ENCODE data around the gene YJU2. TPM values are rescaled to one million over a fixed set of nuclear protein-coding genes. Genes with fewer than 3 reads are reported as not detected.

The YJU2 gene
- total and polyA plus RNA-seq, 2 experiments from 2014 or later, result 10.6 to 17.3 TPM

GRCh38 chr19:4199699-4200293 lies 47.1 kb upstream of the YJU2 start:
- Histone ChIP-seq H3K9me2 (ENCODE audit: insufficient read depth) (no peaks in the 10 kb centered on the region), H3K27me3 (replicated peaks; ENCODE audit: insufficient read depth) (peaks cover 25% of the 10 kb centered on the region), H3K9me3 (ENCODE audit: low read depth) (no peaks in the 10 kb centered on the region), H2AFZ (no peak overlapping the region), H3F3A (ENCODE audit: insufficient read depth) (0 out of 2 replicates have a peak, but pooled peaks cover 6% of the 10 kb centered on the region), H3K27ac (no peak overlapping the region), H3K9ac (no peak overlapping the region), H4K20me1 (ENCODE audit: insufficient read depth) (no peaks in the 10 kb centered on the region), H3K4me2 (ENCODE audit: unreplicated experiment) (no peak overlapping the region), H3K4me1 (ENCODE audit: insufficient read depth) (no peaks in the 10 kb centered on the region), H3K36me3 (ENCODE audit: low read depth) (no peaks in the 10 kb centered on the region), H3K4me3 (no peak overlapping the region), H3K79me2 (ENCODE audit: insufficient read depth) (no peaks in the 10 kb centered on the region)
- WGBS, 2 experiments (ENCODE audit: low coverage in 1 of 2, low lambda C conversion rate in 2 of 2, missing lambda C conversion rate in 2 of 2), result 72 to 73% methylated on average over 28 to 32 of the region's 33 CpGs
- in situ Hi-C loops (cut with MboI), result no loop called here
- no peak for DNase-seq
- TF ChIP-seq EZH2phosphoT487 (IDR thresholded peaks at IDR 0.05; ENCODE audit: insufficient read depth, low read depth), result no peak
- no peak for TF ChIP-seq EZH2 (IDR thresholded peaks at IDR 0.05; ENCODE audit: insufficient read depth, poor library complexity, severe bottlenecking)

DNA sequence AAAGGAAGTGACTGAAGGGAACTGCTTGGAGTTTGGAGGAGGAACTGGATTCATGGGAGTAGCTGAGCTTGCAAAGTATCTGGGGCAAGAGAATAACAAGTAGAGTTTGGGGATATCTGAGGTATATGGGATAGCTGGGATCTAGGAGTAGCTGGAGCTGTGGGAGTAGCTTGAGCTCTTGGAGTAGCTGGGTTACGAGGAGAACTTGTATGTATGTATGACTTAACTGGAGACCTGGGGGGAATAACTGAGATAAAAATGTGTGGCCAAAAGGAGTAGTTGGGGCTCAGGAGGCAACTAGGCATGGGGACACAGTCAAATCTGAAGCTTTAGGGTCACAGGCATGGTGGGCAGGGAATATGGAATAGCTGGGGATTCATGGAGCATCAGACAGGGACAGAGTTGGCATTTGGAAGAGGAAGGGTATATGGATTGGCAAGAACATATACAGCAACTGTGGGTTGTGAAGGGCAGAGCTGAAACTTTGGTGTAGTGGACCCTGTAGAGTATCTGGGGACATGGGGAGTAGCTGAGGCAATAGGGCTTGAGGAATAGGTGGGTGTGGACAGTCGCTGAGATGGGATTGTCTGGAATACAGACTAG lies 45.8 kb upstream of the YJU2 start:
- Histone ChIP-seq H3K9me2 (ENCODE audit: insufficient read depth) (no peaks in the 10 kb centered on the region), H3K4me1 (ENCODE audit: insufficient read depth) (no peaks in the 10 kb centered on the region), H3K36me3 (ENCODE audit: low read depth) (no peaks in the 10 kb centered on the region), H3K9ac (no peak overlapping the region), H3K27me3 (replicated peaks; ENCODE audit: insufficient read depth) (peaks cover 25% of the 10 kb centered on the region), H3K27ac (no peak overlapping the region), H3K4me3 (no peak overlapping the region), H3K4me2 (ENCODE audit: unreplicated experiment) (no peak overlapping the region), H3K9me3 (ENCODE audit: low read depth) (no peaks in the 10 kb centered on the region), H4K20me1 (ENCODE audit: insufficient read depth) (no peaks in the 10 kb centered on the region), H3F3A (ENCODE audit: insufficient read depth) (0 out of 2 replicates have a peak, but pooled peaks cover 6% of the 10 kb centered on the region), H2AFZ (no peak overlapping the region), H3K79me2 (ENCODE audit: insufficient read depth) (no peaks in the 10 kb centered on the region)
- no peak for DNase-seq
- in situ Hi-C loops (cut with MboI), result no loop called here
- 38 to 50% methylated on average over 2 of the region's 2 CpGs for WGBS, 2 experiments (ENCODE audit: low coverage in 1 of 2, low lambda C conversion rate in 2 of 2, missing lambda C conversion rate in 2 of 2)
- TF ChIP-seq EZH2 (IDR thresholded peaks at IDR 0.05; ENCODE audit: insufficient read depth, poor library complexity, severe bottlenecking) (no peak), EZH2phosphoT487 (IDR thresholded peaks at IDR 0.05; ENCODE audit: insufficient read depth, low read depth) (no peak)

GRCh38 chr19:4201798-4202197 lies 45.1 kb upstream of the YJU2 start:
- no peaks in the 10 kb centered on the region for H3K9me2 ChIP-seq (ENCODE audit: insufficient read depth)
- H3K36me3 ChIP-seq (ENCODE audit: low read depth), result no peaks in the 10 kb centered on the region
- 0 out of 2 replicates have a peak, but pooled peaks cover 6% of the 10 kb centered on the region for H3F3A ChIP-seq (ENCODE audit: insufficient read depth)
- no peak overlapping the region for H3K4me3 ChIP-seq
- no peaks in the 10 kb centered on the region for H3K79me2 ChIP-seq (ENCODE audit: insufficient read depth)
- H3K4me2 ChIP-seq (ENCODE audit: unreplicated experiment), result no peak overlapping the region
- WGBS, 2 experiments (ENCODE audit: low coverage in 1 of 2, low lambda C conversion rate in 2 of 2, missing lambda C conversion rate in 2 of 2), result 77 to 78% methylated on average over 4 of the region's 4 CpGs
- peaks cover 25% of the 10 kb centered on the region for H3K27me3 ChIP-seq (replicated peaks; ENCODE audit: insufficient read depth)
- H3K9me3 ChIP-seq (ENCODE audit: low read depth), result no peaks in the 10 kb centered on the region
- TF ChIP-seq EZH2phosphoT487 (IDR thresholded peaks at IDR 0.05; ENCODE audit: insufficient read depth, low read depth), result no peak
- TF ChIP-seq EZH2 (IDR thresholded peaks at IDR 0.05; ENCODE audit: insufficient read depth, poor library complexity, severe bottlenecking), result no peak
- no peaks in the 10 kb centered on the region for H4K20me1 ChIP-seq (ENCODE audit: insufficient read depth)
- no peak overlapping the region for H2AFZ ChIP-seq
- no peak for DNase-seq
- no peak overlapping the region for H3K27ac ChIP-seq
- H3K9ac ChIP-seq, result no peak overlapping the region
- no peaks in the 10 kb centered on the region for H3K4me1 ChIP-seq (ENCODE audit: insufficient read depth)
- in situ Hi-C loops (cut with MboI), result no loop called here

GRCh38 chr19:4206818-4207484 lies 39.9 kb upstream of the YJU2 start:
- WGBS, 2 experiments (ENCODE audit: low coverage in 1 of 2, low lambda C conversion rate in 2 of 2, missing lambda C conversion rate in 2 of 2), result 70 to 73% methylated on average over 9 to 10 of the region's 10 CpGs
- in situ Hi-C loops (cut with MboI), result no loop called here
- no peaks in the 10 kb centered on the region for H4K20me1 ChIP-seq (ENCODE audit: insufficient read depth)

More at GRCh38 chr19:4206818-4207484, 39.9 kb upstream of the YJU2 start:
- H3K4me2 ChIP-seq (ENCODE audit: unreplicated experiment), result no peak overlapping the region
- H3K9ac ChIP-seq, result no peak overlapping the region
- H3K9me3 ChIP-seq (ENCODE audit: low read depth), result no peaks in the 10 kb centered on the region
- peak; percentile 40 for DNase-seq
- no peaks in the 10 kb centered on the region for H3K9me2 ChIP-seq (ENCODE audit: insufficient read depth)
- no peak overlapping the region for H3K4me3 ChIP-seq
- H3K79me2 ChIP-seq (ENCODE audit: insufficient read depth), result no peaks in the 10 kb centered on the region
- no peaks in the 10 kb centered on the region for H3F3A ChIP-seq (ENCODE audit: insufficient read depth)
- H3K4me1 ChIP-seq (ENCODE audit: insufficient read depth), result no peaks in the 10 kb centered on the region
- H2AFZ ChIP-seq, result no peak overlapping the region
- H3K27me3 ChIP-seq (replicated peaks; ENCODE audit: insufficient read depth), result no peaks in the 10 kb centered on the region
- H3K27ac ChIP-seq, result no peak overlapping the region
- no peaks in the 10 kb centered on the region for H3K36me3 ChIP-seq (ENCODE audit: low read depth)
- no peak for TF ChIP-seq EZH2phosphoT487 (IDR thresholded peaks at IDR 0.05; ENCODE audit: insufficient read depth, low read depth)
- no peak for TF ChIP-seq EZH2 (IDR thresholded peaks at IDR 0.05; ENCODE audit: insufficient read depth, poor library complexity, severe bottlenecking)

Data from GM23248 (cell line).